Activated naive CD4-positive, alpha-beta T cell treated with anti-CD3 and anti-CD28 coated beads, Interleukin-2, amount 10 ng/mL, durations not matched to agents 7 days and 5 days (primary cell): Measurements from ENCODE around the gene VCL.
"Not testable (repeated sequence)": the region's sequence is repeated elsewhere in the genome, so short reads cannot be mapped to it uniquely, and the experiment has no call there.

Experiments
- CTCF ChIA-PET: fragments of 350-600 bp; sonication (Branson Sonifier 250); formaldehyde crosslinking; loops from one replicate; lab custom pipeline; 2021; ENCODE audit warnings: antibody characterized with exemption; lab: Charles Lee
- DNase-seq: peaks from one replicate; pipeline ENCODE4 v3.0.0-alpha.2; 2020
- H3K27ac Mint-ChIP-seq: one replicate; pipeline ENCODE4 v1.8.0; 2021; ENCODE audit warnings: mild to moderate bottlenecking, moderate library complexity, mixed read lengths
- H3K27me3 Mint-ChIP-seq: one replicate; pipeline ENCODE4 v1.8.0; 2021; ENCODE audit warnings: mild to moderate bottlenecking, mixed read lengths
- H3K36me3 Mint-ChIP-seq: one replicate; pipeline ENCODE4 v1.8.0; 2021; ENCODE audit warnings: mixed read lengths
- H3K4me1 Mint-ChIP-seq: one replicate; pipeline ENCODE4 v1.8.0; 2021; ENCODE audit warnings: mixed read lengths
- H3K4me3 Mint-ChIP-seq: one replicate; pipeline ENCODE4 v1.8.0; 2021; ENCODE audit warnings: mild to moderate bottlenecking, moderate library complexity, mixed read lengths
- H3K9me3 Mint-ChIP-seq: one replicate; pipeline ENCODE4 v1.8.0; 2021; ENCODE audit warnings: mixed read lengths

The VCL gene

GRCh38 chr10:74138596-74138995, 140.7 kb downstream of the VCL start:
- CTCF ChIA-PET: interaction anchor here (1.8 to 2.5 kb wide), 2 partner anchors 35 to 96 kb away, joined by 6 to 10 read pairs; no protein-coding TSS in a partner anchor
- H3K9me3 Mint-ChIP-seq, H3K27ac Mint-ChIP-seq, DNase-seq, H3K4me3 Mint-ChIP-seq, H3K27me3 Mint-ChIP-seq, H3K4me1 Mint-ChIP-seq: not testable (repeated sequence)
- peaks cover 32% of the 10 kb centered on the region for H3K36me3 Mint-ChIP-seq

GRCh38 chr10:74139981-74140380, 142.1 kb downstream of the VCL start:
- Mint-ChIP-seq H3K36me3 (peaks cover 23% of the 10 kb centered on the region), H3K27me3 (no peaks in the 10 kb centered on the region), H3K4me3 (no peak overlapping the region), H3K4me1 (peaks cover 4% of the 10 kb centered on the region), H3K9me3 (no peaks in the 10 kb centered on the region), H3K27ac (no peak overlapping the region)
- no peak for DNase-seq
- CTCF ChIA-PET: no interaction called here

GRCh38 chr10:74140553-74140952, 142.6 kb downstream of the VCL start:
- Mint-ChIP-seq H3K27ac (no peak overlapping the region), H3K4me3 (no peak overlapping the region), H3K4me1 (peaks cover 4% of the 10 kb centered on the region), H3K36me3 (peaks cover 20% of the 10 kb centered on the region), H3K27me3 (no peaks in the 10 kb centered on the region), H3K9me3 (no peaks in the 10 kb centered on the region)
- DNase-seq: no peak
- CTCF ChIA-PET: no interaction called here

- no peak for DNase-seq
- Mint-ChIP-seq H3K9me3 (no peaks in the 10 kb centered on the region), H3K36me3 (peaks cover 12% of the 10 kb centered on the region), H3K4me1 (peaks cover 21% of the 10 kb centered on the region), H3K4me3 (no peak overlapping the region), H3K27me3 (no peaks in the 10 kb centered on the region), H3K27ac (no peak overlapping the region)
- CTCF ChIA-PET: interaction anchor here (0.9 kb wide), 1 partner anchor 89 kb away, joined by 3 read pairs; no protein-coding TSS in a partner anchor
These were observed 147.2 kb downstream of the VCL start for GRCh38 chr10:74145133-74145532.

GRCh38 chr10:74146980-74147379, 149.1 kb downstream of the VCL start:
- peaks cover 11% of the 10 kb centered on the region for H3K36me3 Mint-ChIP-seq
- H3K9me3 Mint-ChIP-seq, H3K27me3 Mint-ChIP-seq, H3K4me3 Mint-ChIP-seq, H3K27ac Mint-ChIP-seq, DNase-seq, CTCF ChIA-PET: not testable (repeated sequence)
- H3K4me1 Mint-ChIP-seq: peaks cover 24% of the 10 kb centered on the region

GRCh38 chr10:74150204-74150989, 152.5 kb downstream of the VCL start, which contains the start of gene AP3M1:
TSS of gene AP3M1 (minus strand) at chr10:74150828. CDS start at chr10:74138379, 12,449 bp downstream.
- Mint-ChIP-seq H3K4me1 (peaks cover 35% of the 10 kb centered on the region), H3K27me3 (no peaks in the 10 kb centered on the region), H3K27ac (no peak within 1 kb of the TSS), H3K4me3 (no peak within 1 kb of the TSS), H3K36me3 (peaks cover 11% of the 10 kb centered on the region), H3K9me3 (no peaks in the 10 kb centered on the region)
- peak; percentile 91 for DNase-seq
- CTCF ChIA-PET: interaction anchor here (1.0 to 2.2 kb wide), 3 partner anchors 26 to 94 kb away, joined by 3 to 11 read pairs (median 4); no protein-coding TSS in a partner anchor

- Mint-ChIP-seq H3K4me1 (peaks cover 31% of the 10 kb centered on the region), H3K27me3 (no peaks in the 10 kb centered on the region), H3K4me3 (no peak within 1 kb of the TSS), H3K36me3 (peaks cover 7% of the 10 kb centered on the region), H3K27ac (no peak within 1 kb of the TSS), H3K9me3 (no peaks in the 10 kb centered on the region)
- CTCF ChIA-PET: interaction anchor here (1.0 to 2.2 kb wide), 4 partner anchors 25 to 93 kb away, joined by 3 to 11 read pairs (median 4); no protein-coding TSS in a partner anchor
- DNase-seq: peak; percentile 100
These were observed 153.3 kb downstream of the VCL start, which contains the start of gene ADK for GRCh38 chr10:74150990-74151878. TSS of gene ADK (plus strand) at chr10:74151221. CDS start at chr10:74151279, 58 bp downstream.

GRCh38 chr10:74151879-74152722, 154.2 kb downstream of the VCL start:
- no peak for DNase-seq
- Mint-ChIP-seq H3K9me3 (no peaks in the 10 kb centered on the region), H3K4me3 (no peak overlapping the region), H3K27me3 (no peaks in the 10 kb centered on the region), H3K36me3 (peaks cover 2% of the 10 kb centered on the region), H3K27ac (no peak overlapping the region), H3K4me1 (peaks cover 26% of the 10 kb centered on the region)
- CTCF ChIA-PET: interaction anchor here (0.7 to 2.2 kb wide), 3 partner anchors 61 to 82 kb away, joined by 3 to 11 read pairs (median 3); no protein-coding TSS in a partner anchor

GRCh38 chr10:74153123-74153522, 155.2 kb downstream of the VCL start:
- no peak for DNase-seq
- H3K4me1 Mint-ChIP-seq: peaks cover 22% of the 10 kb centered on the region

GRCh38 chr10:74153676-74154075, 155.8 kb downstream of the VCL start:
- DNase-seq: no peak
- Mint-ChIP-seq H3K36me3 (no peaks in the 10 kb centered on the region), H3K9me3 (no peaks in the 10 kb centered on the region), H3K27me3 (no peaks in the 10 kb centered on the region), H3K4me1 (peaks cover 17% of the 10 kb centered on the region), H3K27ac (no peak overlapping the region), H3K4me3 (no peak overlapping the region)
- CTCF ChIA-PET: no interaction called here

More at GRCh38 chr10:74153123-74153522, 155.2 kb downstream of the VCL start:
- Mint-ChIP-seq H3K36me3 (no peaks in the 10 kb centered on the region), H3K4me3 (no peak overlapping the region), H3K27ac (no peak overlapping the region), H3K9me3 (no peaks in the 10 kb centered on the region), H3K27me3 (no peaks in the 10 kb centered on the region)
- CTCF ChIA-PET: no interaction called here

GRCh38 chr10:74156919-74157289, 159.0 kb downstream of the VCL start:
- H3K4me3 Mint-ChIP-seq: no peak overlapping the region
- no peaks in the 10 kb centered on the region for H3K36me3 Mint-ChIP-seq
- H3K27me3 Mint-ChIP-seq: no peaks in the 10 kb centered on the region
- CTCF ChIA-PET: interaction anchor here (0.5 to 1.2 kb wide), 2 partner anchors 9 to 29 kb away, joined by 4 to 6 read pairs; no protein-coding TSS in a partner anchor
- no peak overlapping the region for H3K27ac Mint-ChIP-seq
- no peaks in the 10 kb centered on the region for H3K9me3 Mint-ChIP-seq
- DNase-seq: no peak
- H3K4me1 Mint-ChIP-seq: peaks cover 14% of the 10 kb centered on the region

GRCh38 chr10:74160013-74160412, 162.1 kb downstream of the VCL start:
- Mint-ChIP-seq H3K27me3 (no peaks in the 10 kb centered on the region), H3K36me3 (peaks cover 2% of the 10 kb centered on the region), H3K27ac (no peak overlapping the region), H3K4me3 (no peak overlapping the region), H3K4me1 (peaks cover 10% of the 10 kb centered on the region), H3K9me3 (no peaks in the 10 kb centered on the region)
- CTCF ChIA-PET: no interaction called here
- DNase-seq: no peak

- Mint-ChIP-seq H3K27me3 (no peaks in the 10 kb centered on the region), H3K27ac (no peak overlapping the region), H3K4me1 (peaks cover 15% of the 10 kb centered on the region), H3K36me3 (peaks cover 2% of the 10 kb centered on the region), H3K9me3 (no peaks in the 10 kb centered on the region), H3K4me3 (no peak overlapping the region)
- CTCF ChIA-PET: no interaction called here
- DNase-seq: no peak
These were observed 165.6 kb downstream of the VCL start for GRCh38 chr10:74163319-74164068.
